ENCODE measurements around the gene CD2.

DNA sequence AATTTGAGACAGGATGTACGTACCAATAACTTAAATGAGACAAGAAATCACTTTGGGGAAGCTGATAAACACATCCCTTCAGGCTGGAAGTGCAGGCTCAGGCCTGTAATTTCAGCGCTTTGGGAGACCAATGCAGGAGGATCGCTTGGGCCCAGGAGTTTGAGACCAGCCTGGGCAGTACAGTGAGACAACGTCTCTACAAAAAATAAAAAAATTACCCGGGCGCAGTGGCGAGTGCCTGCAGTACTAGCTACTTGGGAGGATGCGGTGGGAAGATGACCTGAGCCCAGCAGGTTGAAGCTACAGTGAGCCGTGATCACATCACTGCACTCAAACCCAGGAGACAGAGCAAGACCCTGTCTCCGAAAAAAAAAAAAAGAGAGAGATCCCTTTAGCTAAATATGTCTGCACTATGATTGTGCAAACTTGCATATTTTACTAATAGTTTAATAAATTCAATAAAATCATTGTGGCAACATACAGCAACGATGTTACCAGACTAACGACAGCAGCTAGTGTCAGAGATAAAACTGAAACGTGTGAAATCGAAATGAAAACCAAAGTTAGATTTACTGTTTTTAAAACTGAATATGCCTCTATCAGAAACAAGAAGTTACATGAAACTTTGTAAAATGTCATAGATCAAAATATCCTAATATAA lies 54.7 kb downstream of the CD2 start:
- TF ChIP-seq, protein P1, sequence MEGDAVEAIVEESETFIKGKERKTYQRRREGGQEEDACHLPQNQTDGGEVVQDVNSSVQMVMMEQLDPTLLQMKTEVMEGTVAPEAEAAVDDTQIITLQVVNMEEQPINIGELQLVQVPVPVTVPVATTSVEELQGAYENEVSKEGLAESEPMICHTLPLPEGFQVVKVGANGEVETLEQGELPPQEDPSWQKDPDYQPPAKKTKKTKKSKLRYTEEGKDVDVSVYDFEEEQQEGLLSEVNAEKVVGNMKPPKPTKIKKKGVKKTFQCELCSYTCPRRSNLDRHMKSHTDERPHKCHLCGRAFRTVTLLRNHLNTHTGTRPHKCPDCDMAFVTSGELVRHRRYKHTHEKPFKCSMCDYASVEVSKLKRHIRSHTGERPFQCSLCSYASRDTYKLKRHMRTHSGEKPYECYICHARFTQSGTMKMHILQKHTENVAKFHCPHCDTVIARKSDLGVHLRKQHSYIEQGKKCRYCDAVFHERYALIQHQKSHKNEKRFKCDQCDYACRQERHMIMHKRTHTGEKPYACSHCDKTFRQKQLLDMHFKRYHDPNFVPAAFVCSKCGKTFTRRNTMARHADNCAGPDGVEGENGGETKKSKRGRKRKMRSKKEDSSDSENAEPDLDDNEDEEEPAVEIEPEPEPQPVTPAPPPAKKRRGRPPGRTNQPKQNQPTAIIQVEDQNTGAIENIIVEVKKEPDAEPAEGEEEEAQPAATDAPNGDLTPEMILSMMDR (IDR thresholded peaks at IDR 0.05): no peak
- TF ChIP-seq POLR2AphosphoS5 (IDR thresholded peaks at IDR 0.05) (no peak), POLR2A (IDR thresholded peaks at IDR 0.05) (no peak)
